ENCODE measurements around the gene ZNF275.

The ZNF275 gene

GRCh38 chrX:153342762-153343558, 9.0 kb downstream of the ZNF275 start:
- DNase-seq (ENCODE audit: low spot score): no peak
- no peak for TF ChIP-seq CTCF (IDR thresholded peaks at IDR 0.05; ENCODE audit: borderline replicate concordance, control extremely low read depth, extremely low read depth, insufficient read depth, missing control alignments)
- in situ Hi-C loops (cut with MboI; ENCODE audit: low sequenced_read_pairs, unreplicated experiment): no loop called here

GRCh38 chrX:153343674-153344073, 9.7 kb downstream of the ZNF275 start:
- no peak for DNase-seq (ENCODE audit: low spot score)
- TF ChIP-seq CTCF (IDR thresholded peaks at IDR 0.05; ENCODE audit: borderline replicate concordance, control extremely low read depth, extremely low read depth, insufficient read depth, missing control alignments): no peak
- in situ Hi-C loops (cut with MboI; ENCODE audit: low sequenced_read_pairs, unreplicated experiment): no loop called here

GRCh38 chrX:153347530-153347929, 13.6 kb downstream of the ZNF275 start:
- DNase-seq (ENCODE audit: low spot score): no peak
- in situ Hi-C loops (cut with MboI; ENCODE audit: low sequenced_read_pairs, unreplicated experiment): no loop called here
- TF ChIP-seq CTCF (IDR thresholded peaks at IDR 0.05; ENCODE audit: borderline replicate concordance, control extremely low read depth, extremely low read depth, insufficient read depth, missing control alignments): no peak

- in situ Hi-C loops (cut with MboI; ENCODE audit: low sequenced_read_pairs, unreplicated experiment): no loop called here
- no peak for TF ChIP-seq CTCF (IDR thresholded peaks at IDR 0.05; ENCODE audit: borderline replicate concordance, control extremely low read depth, extremely low read depth, insufficient read depth, missing control alignments)
- DNase-seq (ENCODE audit: low spot score): no peak
These were observed 14.5 kb downstream of the ZNF275 start for GRCh38 chrX:153348421-153348820.

GRCh38 chrX:153349952-153350351, 16.0 kb downstream of the ZNF275 start:
- TF ChIP-seq CTCF (IDR thresholded peaks at IDR 0.05; ENCODE audit: borderline replicate concordance, control extremely low read depth, extremely low read depth, insufficient read depth, missing control alignments): no peak
- no peak for DNase-seq (ENCODE audit: low spot score)
- in situ Hi-C loops (cut with MboI; ENCODE audit: low sequenced_read_pairs, unreplicated experiment): no loop called here

GRCh38 chrX:153351981-153352380, 18.0 kb downstream of the ZNF275 start:
- DNase-seq (ENCODE audit: low spot score): no peak
- in situ Hi-C loops (cut with MboI; ENCODE audit: low sequenced_read_pairs, unreplicated experiment): no loop called here
- TF ChIP-seq CTCF (IDR thresholded peaks at IDR 0.05; ENCODE audit: borderline replicate concordance, control extremely low read depth, extremely low read depth, insufficient read depth, missing control alignments): no peak
